Measurements from ENCODE around the gene SOX3.

GRCh38 chrX:140495739-140496138 is 9.1 kb downstream of the SOX3 start:
- TF ChIP-seq SUZ12 (IDR thresholded peaks at IDR 0.05): no peak
- TF ChIP-seq SP1 (IDR thresholded peaks at IDR 0.05): no peak
- TF ChIP-seq BHLHE40 (IDR thresholded peaks at IDR 0.05; ENCODE audit: borderline replicate concordance): no peak
- no peak for TF ChIP-seq ARNT (IDR thresholded peaks at IDR 0.05)
- no peak for TF ChIP-seq CTBP1 (IDR thresholded peaks at IDR 0.05; ENCODE audit: borderline replicate concordance)
- TF ChIP-seq LEF1 (IDR thresholded peaks at IDR 0.05; ENCODE audit: borderline replicate concordance): no peak
- no peak for TF ChIP-seq ELF4 (IDR thresholded peaks at IDR 0.05)
- TF ChIP-seq ZNF384 (IDR thresholded peaks at IDR 0.05): no peak
- no peak for TF ChIP-seq TARDBP (IDR thresholded peaks at IDR 0.05)
- no peak for TF ChIP-seq NFRKB (IDR thresholded peaks at IDR 0.05)
- TF ChIP-seq L3MBTL2 (conservative IDR thresholded peaks at IDR 0.05): no peak
